Measurements from ENCODE around the gene FOXQ1.

FOXQ1 gene

GRCh38 chr6:1363729-1364572 is 52.1 kb downstream of the FOXQ1 start:
- no peak for DNase-seq

Data from CD4-positive, alpha-beta T cell treated with Interleukin-12 subunit alpha and Interleukin-12 subunit beta, for 1 hour (primary cell).